AG08396 (cell line): ENCODE data around the gene ARHGEF37.
"Not testable (repeated sequence)": the region's sequence is repeated elsewhere in the genome, so short reads cannot be mapped to it uniquely, and the experiment has no call there.

Experiments used
- DNase-seq: peaks from one replicate; pipeline ENCODE4 v3.0.0; 2012; ENCODE audit warnings: low spot score, mixed read lengths

ARHGEF37 gene

DNA sequence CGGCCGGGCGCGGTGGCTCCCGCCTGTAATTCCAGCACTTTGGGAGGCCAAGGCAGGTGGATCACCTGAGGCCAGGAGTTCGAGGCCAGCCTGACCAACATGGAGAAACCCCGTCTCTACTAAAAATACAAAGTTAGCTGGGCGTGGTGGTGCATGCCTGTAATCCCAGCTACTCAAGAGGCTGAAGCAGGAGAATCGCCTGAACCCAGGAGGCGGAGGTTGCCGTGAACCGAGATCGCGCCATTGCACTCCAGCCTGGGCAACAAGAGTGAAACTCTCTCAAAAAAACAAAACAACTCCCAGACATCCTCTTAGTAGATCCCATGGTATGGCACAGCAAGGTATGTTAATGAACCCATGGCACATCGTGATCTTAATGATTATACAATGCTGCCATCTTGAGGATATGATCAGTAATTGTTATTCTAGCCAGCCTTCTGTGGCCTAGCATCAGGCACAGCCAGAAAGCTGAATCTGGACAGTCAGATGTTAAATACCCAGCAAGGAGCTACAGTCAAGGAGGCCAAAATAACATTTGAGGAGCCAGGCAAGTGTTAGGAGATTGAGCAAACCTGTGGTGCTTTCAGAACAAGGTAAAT lies 16.7 kb upstream of the ARHGEF37 start:
- peak; percentile 74 for DNase-seq

- no peak for DNase-seq
Observed at GRCh38 chr5:149567226-149567625, 14.1 kb upstream of the ARHGEF37 start.

DNA sequence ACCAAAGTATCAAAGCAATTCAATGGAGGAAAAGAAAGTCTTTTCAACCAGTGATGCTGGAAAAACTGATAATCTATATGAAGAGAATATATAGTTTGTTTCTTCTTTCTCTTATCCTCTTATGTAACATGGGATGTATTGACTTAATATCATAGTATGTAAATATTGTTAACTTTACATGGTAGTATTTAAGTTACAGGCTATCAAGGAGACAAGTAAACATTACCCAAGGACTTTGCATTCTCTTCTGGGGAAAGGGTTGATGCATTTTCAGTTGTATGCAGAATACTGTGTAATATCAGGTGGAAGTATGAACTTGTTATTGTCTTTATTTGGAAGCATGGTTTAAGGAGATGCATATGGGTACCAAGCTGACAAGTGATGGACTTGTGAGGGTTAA lies 9.1 kb upstream of the ARHGEF37 start:
- DNase-seq: no peak

DNA sequence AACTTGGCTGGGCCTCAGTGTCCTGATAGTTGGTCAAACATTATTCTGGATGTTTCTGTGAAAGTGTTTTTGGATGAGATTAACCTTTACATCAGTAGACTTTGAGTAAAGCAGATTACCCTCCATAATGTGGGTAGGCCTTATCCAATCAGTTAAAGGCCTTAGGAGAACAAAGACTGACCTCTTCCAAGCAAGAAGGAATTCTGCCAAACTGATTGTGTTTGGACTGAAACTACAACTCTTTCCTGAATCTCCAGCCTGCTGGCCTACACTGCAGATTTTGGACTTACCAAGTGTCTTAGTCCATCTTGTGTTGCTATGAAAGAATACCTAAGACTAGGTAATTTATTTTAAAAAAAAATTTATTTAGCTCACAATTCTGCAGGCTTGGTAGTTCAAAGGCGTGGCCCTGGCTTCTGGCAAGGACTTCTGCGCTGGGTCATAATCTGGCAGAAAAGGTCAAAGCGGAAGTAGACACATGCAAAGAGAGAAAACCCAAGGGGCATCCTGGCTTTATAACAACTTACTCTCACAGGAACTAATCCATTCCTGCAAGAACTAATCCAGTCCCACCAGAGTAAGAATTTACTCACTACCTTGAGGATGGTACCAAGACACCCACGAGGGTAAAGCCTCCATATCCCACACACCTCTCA lies 8.6 kb upstream of the ARHGEF37 start:
- no peak for DNase-seq

DNA sequence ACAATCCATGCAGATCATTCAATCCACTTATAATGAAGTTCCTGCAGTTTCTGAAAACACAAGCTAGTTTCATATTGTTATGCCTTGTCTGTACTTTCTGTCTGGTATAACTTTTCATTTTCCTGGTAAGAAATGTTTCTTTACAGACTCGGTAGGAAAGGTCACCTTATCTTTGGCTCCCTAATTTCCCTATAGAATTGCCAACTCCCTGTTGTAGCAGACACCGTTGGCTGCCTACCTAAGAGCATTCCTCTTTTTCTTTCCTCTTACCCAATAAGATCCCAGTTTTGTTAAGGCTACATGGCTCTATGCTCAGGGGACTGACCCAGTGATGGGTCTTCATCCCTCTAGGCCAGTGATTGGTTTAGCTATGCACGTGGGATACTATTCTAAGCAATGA lies 6.2 kb upstream of the ARHGEF37 start:
- no peak for DNase-seq

DNA sequence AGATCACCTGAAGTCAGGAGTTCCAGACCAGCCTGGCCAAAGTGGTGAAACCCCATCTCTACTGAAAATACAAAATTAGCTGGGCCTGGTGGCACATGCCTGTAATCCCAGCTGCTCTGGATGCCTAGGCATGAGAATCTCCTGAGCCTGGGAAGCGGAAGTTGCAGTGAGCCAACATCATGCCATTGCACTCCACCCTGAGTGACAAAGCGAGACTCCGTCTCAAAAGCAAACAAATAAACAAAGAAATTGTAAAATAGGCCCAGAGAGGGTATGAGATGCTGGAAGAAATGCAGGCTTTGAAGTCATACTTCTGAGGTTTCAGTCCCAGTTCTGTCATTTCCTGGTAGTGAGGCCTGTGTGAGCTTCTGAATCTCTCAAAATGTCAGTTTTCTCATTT lies 5.3 kb upstream of the ARHGEF37 start:
- no peak for DNase-seq

- DNase-seq: no peak
Observed at GRCh38 chr5:149578896-149579295, 2.4 kb upstream of the ARHGEF37 start.

DNA sequence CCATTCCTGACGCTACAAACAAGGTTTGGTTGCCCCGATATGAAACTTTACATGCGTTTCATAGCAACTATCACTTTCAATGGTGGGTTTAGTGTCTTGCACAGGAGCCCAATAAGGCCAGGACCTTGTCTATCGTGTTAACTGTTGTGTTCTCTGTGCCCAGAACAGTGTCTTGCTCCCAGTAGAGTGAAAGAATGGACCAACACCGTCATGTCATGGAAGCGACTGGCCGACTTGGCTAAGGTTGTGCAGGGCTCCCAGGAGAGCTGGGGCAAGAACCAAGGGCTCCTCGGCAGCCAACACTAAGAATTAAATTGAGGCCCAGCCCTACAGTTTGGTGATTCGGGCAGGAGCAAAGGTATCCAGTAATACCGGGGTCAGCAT lies 498 bp upstream of the ARHGEF37 start:
- DNase-seq: no peak

- DNase-seq: no peak
Observed at GRCh38 chr5:149581931-149582768, 852 bp downstream of the ARHGEF37 start.

DNA sequence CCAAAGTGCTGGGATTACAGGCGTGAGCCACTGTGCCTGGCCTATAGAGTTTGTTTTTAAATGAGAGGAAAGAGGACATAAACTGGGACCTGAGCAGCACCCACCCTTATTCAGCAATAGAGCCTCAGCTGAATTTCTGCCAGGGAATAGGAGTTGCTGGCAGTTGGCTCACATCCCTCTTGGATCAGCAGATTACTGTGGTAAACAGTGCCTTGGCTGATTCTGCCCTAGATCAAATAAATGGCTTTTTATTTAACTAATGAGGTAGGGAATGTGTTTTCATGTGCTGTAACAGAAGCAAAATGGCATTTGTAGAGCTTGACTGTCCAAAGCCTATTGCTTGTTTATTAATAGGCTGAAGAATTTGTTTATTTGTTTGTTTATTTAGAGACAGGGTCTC lies 2.1 kb downstream of the ARHGEF37 start:
- DNase-seq: no peak

- no peak for DNase-seq
Observed at GRCh38 chr5:149584121-149584520, 2.8 kb downstream of the ARHGEF37 start.

DNA sequence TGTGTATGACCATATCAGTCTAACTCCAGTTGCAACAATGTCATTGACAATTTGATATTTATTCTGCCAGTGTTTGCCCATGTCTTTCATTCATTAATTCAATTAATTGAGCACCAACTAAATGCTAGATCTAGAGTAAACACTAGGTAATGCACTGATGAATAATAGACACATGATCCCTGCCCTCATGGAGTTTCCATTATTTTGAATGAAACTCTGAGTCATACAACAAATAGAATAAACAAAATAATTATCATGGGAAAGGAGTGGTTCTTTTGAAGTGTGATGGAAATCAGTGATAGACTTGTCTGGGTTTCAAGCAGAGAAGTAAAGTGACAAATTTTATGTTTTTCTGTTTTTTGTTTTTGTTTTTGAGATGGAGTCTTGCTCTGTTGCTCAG lies 4.6 kb downstream of the ARHGEF37 start:
- DNase-seq: no peak

DNA sequence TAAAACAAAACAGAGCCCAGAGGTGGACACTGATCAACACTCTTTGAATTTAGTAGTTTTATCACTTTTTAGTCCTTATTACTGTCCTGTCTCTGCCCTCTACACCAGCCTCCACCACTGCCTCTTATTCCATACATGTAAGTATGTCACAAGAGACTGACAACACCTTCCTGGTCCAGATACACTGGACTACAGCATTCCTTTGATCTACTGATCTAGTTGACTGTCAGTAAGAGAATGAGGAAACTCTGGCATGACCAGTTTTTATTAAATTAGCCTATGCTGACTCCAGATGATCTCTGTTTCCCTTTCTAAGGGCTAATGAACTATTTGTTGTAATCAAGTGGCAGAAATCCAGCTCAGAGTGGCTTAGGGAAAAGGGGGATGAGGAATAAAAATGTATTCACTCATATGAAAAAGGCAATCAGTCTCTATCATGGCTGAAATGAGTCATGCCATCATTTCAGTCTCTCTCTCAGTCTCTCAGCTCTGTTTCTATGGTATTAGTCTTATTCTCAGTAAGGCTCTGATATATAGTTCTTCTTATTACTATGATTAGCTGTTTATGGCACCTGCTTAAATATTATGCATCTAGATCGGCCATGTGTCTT lies 5.5 kb downstream of the ARHGEF37 start:
- DNase-seq: no peak

DNA sequence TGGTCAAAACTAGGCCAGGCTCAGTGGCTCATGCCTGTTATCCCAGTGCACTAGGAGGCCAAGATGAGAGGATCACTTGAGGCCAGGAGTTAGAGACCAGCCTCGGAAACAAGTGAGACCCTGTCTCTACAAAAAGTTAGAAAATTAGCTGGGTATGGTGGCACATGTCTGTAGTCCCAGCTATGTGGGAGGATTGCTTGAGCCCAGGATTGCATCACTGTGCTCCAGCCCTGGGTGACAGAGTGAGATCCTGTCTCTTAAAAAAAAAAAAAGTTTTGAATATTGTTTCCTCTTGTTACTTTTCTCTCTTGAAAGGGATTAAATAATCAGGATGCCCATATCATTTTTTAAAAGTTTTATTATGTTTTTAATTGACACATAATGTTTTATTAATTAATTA lies 7.6 kb downstream of the ARHGEF37 start:
- no peak for DNase-seq

DNA sequence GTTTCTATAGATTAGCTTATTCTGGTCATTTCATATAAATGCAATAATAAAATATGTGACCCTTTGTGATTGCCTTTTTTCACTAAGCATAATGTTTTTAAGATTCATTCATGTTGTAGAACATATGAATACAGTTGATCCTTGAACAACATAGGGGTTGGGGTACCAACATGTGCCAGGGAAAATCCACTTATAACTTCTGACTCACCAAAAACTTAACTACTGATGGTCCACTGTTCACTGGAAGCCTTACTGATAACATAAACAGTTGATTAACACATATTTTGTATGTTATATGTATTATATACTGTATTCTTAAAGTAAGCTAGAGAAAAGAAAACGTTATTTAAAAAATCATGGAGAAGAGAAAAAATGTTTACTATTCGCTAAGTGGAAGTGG lies 12.1 kb downstream of the ARHGEF37 start:
- no peak for DNase-seq

DNA sequence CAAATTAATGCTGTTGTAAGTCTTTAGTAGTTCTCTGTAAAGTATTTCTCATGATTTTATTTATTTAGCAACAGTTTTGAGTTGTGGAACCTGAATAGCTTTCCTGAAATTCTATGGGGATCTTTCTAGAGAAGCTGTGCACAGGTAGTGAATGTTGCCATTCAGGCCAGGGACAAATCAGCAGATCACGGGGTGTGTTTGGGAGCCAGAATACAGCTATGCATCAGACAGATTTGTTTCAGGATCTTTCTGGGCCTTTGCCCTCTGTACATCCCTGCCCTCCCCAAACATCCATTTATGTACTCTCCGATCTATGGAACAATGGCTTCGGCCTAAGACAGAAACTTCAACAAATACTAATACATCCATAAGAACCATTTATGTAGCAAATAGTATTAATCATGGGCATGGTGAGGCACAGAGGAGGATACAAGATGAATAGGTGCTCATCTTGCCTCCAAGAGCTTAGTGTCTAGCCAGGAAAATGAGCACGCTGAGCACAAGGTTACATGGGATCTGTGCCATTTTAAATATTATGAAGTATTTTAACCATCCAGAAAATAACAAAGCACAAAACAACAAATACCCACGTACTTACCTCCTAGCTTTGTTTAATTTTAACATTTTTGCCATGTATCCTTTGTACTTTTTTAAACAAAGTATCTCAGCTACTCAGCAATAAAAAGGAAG lies 13.1 kb downstream of the ARHGEF37 start:
- no peak for DNase-seq

GRCh38 chr5:149595105-149595504 lies 13.8 kb downstream of the ARHGEF37 start:
- not testable (repeated sequence) for DNase-seq

DNA sequence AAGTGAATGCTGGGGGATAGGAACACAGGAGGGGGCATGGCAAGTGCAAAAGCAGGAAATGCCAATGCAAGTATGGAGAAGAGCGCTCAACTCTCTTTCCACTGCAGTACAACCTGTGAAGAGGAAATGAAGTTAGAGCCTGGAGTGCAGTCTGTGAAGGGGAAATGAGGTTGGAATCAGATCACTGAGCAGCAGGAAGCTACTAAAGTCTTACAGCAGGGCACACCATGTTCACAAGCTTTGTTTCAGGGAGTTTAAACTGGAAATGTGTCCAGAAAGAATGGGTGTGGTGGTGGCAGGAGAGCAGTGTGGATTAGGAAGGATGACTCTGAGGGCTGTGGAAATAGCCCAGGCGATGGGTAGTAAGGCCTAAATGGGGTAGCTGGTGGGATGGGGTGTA lies 15.4 kb downstream of the ARHGEF37 start:
- DNase-seq: no peak

GRCh38 chr5:149597618-149598017 lies 16.3 kb downstream of the ARHGEF37 start:
- DNase-seq: no peak

- DNase-seq: not testable (repeated sequence)
Observed at GRCh38 chr5:149598234-149598633, 16.9 kb downstream of the ARHGEF37 start.

GRCh38 chr5:149598966-149599365 lies 17.7 kb downstream of the ARHGEF37 start:
- no peak for DNase-seq

DNA sequence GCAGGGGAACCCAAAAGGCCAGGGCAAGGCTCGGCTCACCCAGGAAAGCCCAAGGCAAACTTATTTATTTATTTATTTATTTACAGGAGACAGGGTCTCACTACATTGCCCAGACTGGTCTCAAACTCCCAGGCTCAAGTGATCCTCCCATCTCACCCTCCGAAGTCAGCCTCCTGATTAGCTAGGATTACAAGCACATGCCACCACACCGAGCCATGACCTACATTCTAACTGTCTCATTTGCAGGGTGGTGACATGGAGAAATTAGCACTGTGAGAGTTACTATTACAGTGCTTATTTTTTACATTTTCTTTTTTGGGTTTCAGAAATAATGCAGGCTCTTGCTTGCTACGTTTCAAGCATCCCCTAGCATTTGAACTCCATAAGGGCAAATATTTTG lies 18.1 kb downstream of the ARHGEF37 start:
- no peak for DNase-seq
